Thymus (tissue), 11 donors: Measurements from ENCODE around the gene MRPL48. TPM values are rescaled to one million over a fixed set of nuclear protein-coding genes. Genes with fewer than 3 reads are reported as not detected.
"Not testable (repeated sequence)": the region's sequence is repeated elsewhere in the genome, so short reads cannot be mapped to it uniquely, and the experiment has no call there.

Experiments
- DNase-seq, 9 donors: peaks; one replicate each; pipeline ENCODE4 v3.0.0-alpha.2; 2013; ENCODE audit warnings: low spot score in 9 of 9, low read depth in 6 of 9, missing footprints in 1 of 9
- H3K27ac ChIP-seq, 2 donors: one replicate each; pipeline ENCODE4 v1.5.1; 2013; ENCODE audit warnings: control low read depth in 1 of 2, low read depth in 1 of 2, low read length in 1 of 2, mild to moderate bottlenecking in 1 of 2, moderate library complexity in 1 of 2
- H3K27me3 ChIP-seq, 2 donors: one replicate each; pipeline ENCODE4 v1.5.1; 2013; ENCODE audit warnings: low read length in 1 of 2; ENCODE audit not compliant: control insufficient read depth in 2 of 2, insufficient read depth in 1 of 2
- H3K36me3 ChIP-seq, 2 donors: one replicate each; pipeline ENCODE4 v1.5.1; 2013; ENCODE audit warnings: low read length in 1 of 2, mild to moderate bottlenecking in 1 of 2, moderate library complexity in 1 of 2; ENCODE audit not compliant: control insufficient read depth in 2 of 2, insufficient read depth in 2 of 2
- H3K4me1 ChIP-seq, 2 donors: one replicate each; pipeline ENCODE4 v1.5.1; 2013; ENCODE audit warnings: low read length in 2 of 2; ENCODE audit not compliant: control insufficient read depth in 2 of 2, insufficient read depth in 2 of 2
- H3K4me3 ChIP-seq, 2 donors: one replicate each; pipeline ENCODE4 v1.5.1; 2013; ENCODE audit warnings: low read length in 2 of 2, control low read depth in 1 of 2, mild to moderate bottlenecking in 1 of 2
- H3K9me3 ChIP-seq, 2 donors: one replicate each; pipeline ENCODE4 v1.5.1; 2013; ENCODE audit warnings: low read length in 1 of 2, mild to moderate bottlenecking in 1 of 2; ENCODE audit not compliant: control insufficient read depth in 2 of 2, insufficient read depth in 1 of 2
- WGBS: extraction: QIAGEN DNeasy Blood & Tissue Kit; methylation state at CpG from one replicate; pipeline ENCODE4 v1.1.7; 2013; 5-methylcytosine and 5-hydroxymethylcytosine counted together
- polyA plus RNA-seq: library from polyadenylated mRNA; stranded (reverse); fragments of 200-250 nt; gene quantifications from one replicate; pipeline ENCODE4 v1.2.3, GENCODE V29; 2013
- total RNA-seq: library from RNA; stranded (reverse); fragments of 120-200 nt; gene quantifications from one replicate; pipeline ENCODE4 v1.2.4, GENCODE V29; 2013
- donor health status: healthy.

Gene MRPL48
- total and polyA plus RNA-seq, 2 donors, result 43.7 to 66.6 TPM

GRCh38 chr11:73869332-73869949, 81.8 kb downstream of the MRPL48 start:
- Histone ChIP-seq H3K27me3 (no peaks in the 10 kb centered on the region), H3K4me3 (no peak overlapping the region), H3K9me3 (no peaks in the 10 kb centered on the region), H3K4me1 (no peaks in the 10 kb centered on the region), H3K36me3 (peaks cover 30 to 51% of the 10 kb centered on the region in 2 donors), H3K27ac (no peak overlapping the region)
- no peak for DNase-seq
- WGBS, result 100% methylated on average over 1 of the region's 1 CpG

- no peaks in the 10 kb centered on the region for H3K9me3 ChIP-seq
- no peak overlapping the region for H3K4me3 ChIP-seq
- no peak for DNase-seq
- WGBS, result 96% methylated on average over 3 of the region's 3 CpGs
- H3K27me3 ChIP-seq, result no peaks in the 10 kb centered on the region
- peaks cover 28 to 54% of the 10 kb centered on the region in 2 donors for H3K36me3 ChIP-seq
- H3K27ac ChIP-seq, result no peak overlapping the region
- no peaks in the 10 kb centered on the region for H3K4me1 ChIP-seq
Measured at GRCh38 chr11:73870261-73870660, 82.6 kb downstream of the MRPL48 start.

- peaks cover 23 to 49% of the 10 kb centered on the region in 2 donors for H3K36me3 ChIP-seq
- 98% methylated on average over 9 of the region's 9 CpGs for WGBS
- no peaks in the 10 kb centered on the region for H3K27me3 ChIP-seq
- no peak overlapping the region for H3K4me3 ChIP-seq
- no peak overlapping the region for H3K27ac ChIP-seq
- peaks cover 9 to 17% of the 10 kb centered on the region in 2 donors for H3K4me1 ChIP-seq
- no peak for DNase-seq
- no peaks in the 10 kb centered on the region for H3K9me3 ChIP-seq
Measured at GRCh38 chr11:73872749-73873357, 85.2 kb downstream of the MRPL48 start.

- H3K4me3 ChIP-seq, result peak overlapping the region in 1 of 2 donors; percentile 71
- peaks cover 17 to 39% of the 10 kb centered on the region in 2 donors for H3K36me3 ChIP-seq
- H3K9me3 ChIP-seq, result no peaks in the 10 kb centered on the region
- H3K27ac ChIP-seq, result no peak overlapping the region
- H3K4me1 ChIP-seq, result peaks cover 9 to 17% of the 10 kb centered on the region in 2 donors
- DNase-seq, result no peak
- 100% methylated on average over 1 of the region's 1 CpG for WGBS
- H3K27me3 ChIP-seq, result no peaks in the 10 kb centered on the region
Measured at GRCh38 chr11:73875380-73875779, 87.7 kb downstream of the MRPL48 start.

DNA sequence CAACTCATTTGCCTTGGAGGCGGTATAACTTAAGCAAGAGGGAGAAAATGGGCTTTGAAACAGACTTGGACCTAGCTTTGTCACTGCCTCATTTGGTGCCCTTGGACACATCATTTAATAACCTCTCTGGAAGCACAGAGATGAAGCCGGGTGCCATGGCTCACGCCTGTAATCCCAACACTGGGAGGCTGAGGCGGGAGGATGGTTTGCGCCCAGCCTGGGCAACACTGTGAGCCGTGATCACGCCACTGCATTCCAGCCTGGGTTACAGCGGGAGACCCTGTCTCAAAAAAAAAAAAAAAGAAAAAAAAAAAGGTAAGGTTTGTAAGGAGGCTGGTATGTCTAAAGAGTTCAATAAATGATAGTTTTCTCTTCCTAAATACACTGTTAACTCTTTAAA, 88.2 kb downstream of the MRPL48 start:
- WGBS, result 69% methylated on average over 8 of the region's 8 CpGs
- DNase-seq, result no peak
- H3K4me1 ChIP-seq, result peaks cover 9 to 17% of the 10 kb centered on the region in 2 donors
- H3K36me3 ChIP-seq, result peaks cover 16 to 38% of the 10 kb centered on the region in 2 donors
- peak overlapping the region; percentile 59 to 71 for H3K4me3 ChIP-seq
- H3K27me3 ChIP-seq, result no peaks in the 10 kb centered on the region
- peak overlapping the region in 1 of 2 donors; percentile 91 for H3K27ac ChIP-seq
- no peaks in the 10 kb centered on the region for H3K9me3 ChIP-seq

DNA sequence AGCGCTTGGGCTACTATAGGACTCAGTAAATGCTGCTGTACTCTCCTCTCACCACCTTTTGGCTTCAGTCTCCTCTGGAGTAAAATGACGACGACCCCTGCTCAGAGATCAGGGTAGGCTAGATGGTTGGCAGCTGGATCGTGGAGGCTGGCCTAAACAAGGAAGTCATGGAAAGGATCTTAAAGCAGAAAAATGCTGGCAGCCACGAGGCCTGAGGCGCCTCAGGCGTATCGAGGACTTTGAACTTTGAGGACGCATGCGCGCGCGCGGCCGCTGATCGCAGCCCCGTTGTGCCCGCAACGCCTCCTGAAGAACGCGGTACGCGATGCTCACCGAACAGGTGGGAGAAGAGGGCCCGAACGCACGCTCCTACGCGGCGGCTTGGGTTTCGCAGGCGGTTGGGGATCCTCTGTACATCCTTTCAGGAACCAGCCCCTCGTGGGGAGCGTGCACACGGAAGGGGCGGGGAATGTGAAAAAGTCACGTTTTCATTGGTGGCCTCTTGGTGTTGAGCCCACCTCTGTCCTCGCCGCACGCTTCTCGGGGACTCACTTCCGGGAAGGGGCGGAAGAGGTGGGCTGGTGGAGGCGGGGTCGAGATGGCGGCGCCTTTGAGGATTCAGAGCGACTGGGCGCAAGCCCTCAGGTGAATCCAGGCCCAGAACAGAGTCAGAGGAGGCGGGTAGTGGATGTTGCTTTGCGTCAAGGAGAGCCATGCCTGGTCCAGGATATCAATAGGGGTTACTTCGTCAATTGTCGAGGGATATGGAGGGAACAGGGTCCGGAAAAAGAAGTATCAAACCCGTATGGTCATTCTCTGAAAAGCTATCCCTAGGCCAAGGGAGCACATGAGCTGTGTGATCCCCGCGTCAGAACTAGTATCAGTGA, 89.0 kb downstream of the MRPL48 start, which contains the start of the genes COA4 and PAAF1:
COA4 (minus strand) TSS at position 423 of the 887 bp plus-strand sequence. CDS start 3,468 bp downstream, outside the sequence.
PAAF1 (plus strand) TSS at position 576 of the 887 bp plus-strand sequence; CDS start at position 599, 23 bp downstream.
- Histone ChIP-seq H3K27me3 (no peaks in the 10 kb centered on the region), H3K27ac (peak within 1 kb of the TSS; percentile 88 to 91), H3K9me3 (no peaks in the 10 kb centered on the region), H3K4me1 (peaks cover 9 to 17% of the 10 kb centered on the region in 2 donors), H3K4me3 (peak within 1 kb of the TSS; percentile 59 to 71), H3K36me3 (peaks cover 13 to 31% of the 10 kb centered on the region in 2 donors)
- DNase-seq, result peak; percentile 92 to 99 (median 96)
- WGBS, result under 1% methylated on average over 57 of the region's 57 CpGs

- peaks cover 9 to 17% of the 10 kb centered on the region in 2 donors for H3K4me1 ChIP-seq
- H3K9me3 ChIP-seq, result no peaks in the 10 kb centered on the region
- no peak overlapping the region for H3K4me3 ChIP-seq
- no peak for DNase-seq
- H3K27ac ChIP-seq, result no peak overlapping the region
- H3K27me3 ChIP-seq, result no peaks in the 10 kb centered on the region
- H3K36me3 ChIP-seq, result peaks cover 10 to 13% of the 10 kb centered on the region in 2 donors
- whole genome bisulfite sequencing, result 100% methylated on average over 1 of the region's 1 CpG
Measured at GRCh38 chr11:73878771-73879170, 91.1 kb downstream of the MRPL48 start.

GRCh38 chr11:73880449-73880848, 92.8 kb downstream of the MRPL48 start:
- WGBS, result 96% methylated on average over 10 of the region's 10 CpGs
- H3K4me3 ChIP-seq, H3K9me3 ChIP-seq, DNase-seq, H3K27ac ChIP-seq, H3K27me3 ChIP-seq: not testable (repeated sequence)
- peaks cover 8 to 17% of the 10 kb centered on the region in 2 donors for H3K4me1 ChIP-seq
- peaks cover 7 to 13% of the 10 kb centered on the region in 2 donors for H3K36me3 ChIP-seq
